ENCODE data around the gene JAG2. TPM values are rescaled to one million over a fixed set of nuclear protein-coding genes. Genes with fewer than 3 reads are reported as not detected.

Gene JAG2
- total RNA-seq, 2 experiments from 2014 or later: 0.66 to 1.3 TPM

DNA sequence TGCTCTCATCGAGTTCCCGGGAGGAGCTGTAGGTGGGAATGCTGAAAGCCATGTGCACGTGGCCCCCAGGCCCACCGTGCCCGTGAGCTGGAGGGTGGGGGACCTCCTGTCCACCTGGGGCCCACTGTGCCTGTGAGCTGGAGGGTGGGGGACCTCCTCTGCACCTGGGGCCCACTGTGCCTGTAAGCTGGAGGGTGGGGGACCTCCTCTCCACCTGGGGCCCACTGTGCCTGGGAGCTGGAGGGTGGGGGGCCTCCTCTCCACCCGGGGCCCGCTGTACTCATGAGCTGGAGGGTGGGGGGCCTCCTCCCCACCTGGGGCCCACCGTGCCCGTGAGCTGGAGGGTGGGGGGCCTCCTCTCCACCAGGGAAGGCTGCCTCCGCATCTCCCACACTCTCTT, 26.5 kb upstream of the JAG2 start:
- peaks cover 50% of the 10 kb centered on the region for H3K27me3 Mint-ChIP-seq
- no peaks in the 10 kb centered on the region for H3K36me3 Mint-ChIP-seq (ENCODE audit: low read depth)
- H3K36me3 ChIP-seq (ENCODE audit: insufficient read depth, low read length): no peaks in the 10 kb centered on the region
- intact Hi-C loops (cut with DNase I, micrococcal nuclease): no loop called here
- DNase-seq: no peak
- H3K4me3 ChIP-seq (ENCODE audit: low read length): no peak overlapping the region
- ChIA-PET CTCF (interaction anchor here (0.7 to 1.3 kb wide), 4 partner anchors 30 to 149 kb away, joined by 3 to 4 read pairs (median 3); no protein-coding TSS in a partner anchor), POLR2A (interaction anchor here (0.7 to 1.1 kb wide), 3 partner anchors 19 to 470 kb away, joined by 3 to 4 read pairs (median 3); partner anchors contain the start of gene CDCA4)
- H3K27ac ChIP-seq (ENCODE audit: low read depth in 1 of 2, low read length in 2 of 2): no peak overlapping the region
- TF ChIP-seq, protein P1, sequence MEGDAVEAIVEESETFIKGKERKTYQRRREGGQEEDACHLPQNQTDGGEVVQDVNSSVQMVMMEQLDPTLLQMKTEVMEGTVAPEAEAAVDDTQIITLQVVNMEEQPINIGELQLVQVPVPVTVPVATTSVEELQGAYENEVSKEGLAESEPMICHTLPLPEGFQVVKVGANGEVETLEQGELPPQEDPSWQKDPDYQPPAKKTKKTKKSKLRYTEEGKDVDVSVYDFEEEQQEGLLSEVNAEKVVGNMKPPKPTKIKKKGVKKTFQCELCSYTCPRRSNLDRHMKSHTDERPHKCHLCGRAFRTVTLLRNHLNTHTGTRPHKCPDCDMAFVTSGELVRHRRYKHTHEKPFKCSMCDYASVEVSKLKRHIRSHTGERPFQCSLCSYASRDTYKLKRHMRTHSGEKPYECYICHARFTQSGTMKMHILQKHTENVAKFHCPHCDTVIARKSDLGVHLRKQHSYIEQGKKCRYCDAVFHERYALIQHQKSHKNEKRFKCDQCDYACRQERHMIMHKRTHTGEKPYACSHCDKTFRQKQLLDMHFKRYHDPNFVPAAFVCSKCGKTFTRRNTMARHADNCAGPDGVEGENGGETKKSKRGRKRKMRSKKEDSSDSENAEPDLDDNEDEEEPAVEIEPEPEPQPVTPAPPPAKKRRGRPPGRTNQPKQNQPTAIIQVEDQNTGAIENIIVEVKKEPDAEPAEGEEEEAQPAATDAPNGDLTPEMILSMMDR (IDR thresholded peaks at IDR 0.05): no peak
- no peaks in the 10 kb centered on the region for H3K9me3 Mint-ChIP-seq
- peaks cover 30% of the 10 kb centered on the region for H3K4me1 Mint-ChIP-seq (ENCODE audit: low read depth)
- no peak overlapping the region for H3K4me3 Mint-ChIP-seq
- H3K27me3 ChIP-seq (ENCODE audit: control insufficient read depth in 1 of 2, insufficient read depth in 2 of 2, low read length in 2 of 2): peaks cover 43 to 60% of the 10 kb centered on the region in 2 experiments
- peaks cover 0 to 20% of the 10 kb centered on the region in 2 experiments for H3K9me3 ChIP-seq (ENCODE audit: control insufficient read depth in 1 of 2, insufficient read depth in 1 of 2, low read length in 2 of 2)
- no peak for ATAC-seq (ENCODE audit: poor library complexity)
- peaks cover 51% of the 10 kb centered on the region for H3K4me1 ChIP-seq (ENCODE audit: insufficient read depth, low read length)
- no peak overlapping the region for H3K27ac Mint-ChIP-seq

DNA sequence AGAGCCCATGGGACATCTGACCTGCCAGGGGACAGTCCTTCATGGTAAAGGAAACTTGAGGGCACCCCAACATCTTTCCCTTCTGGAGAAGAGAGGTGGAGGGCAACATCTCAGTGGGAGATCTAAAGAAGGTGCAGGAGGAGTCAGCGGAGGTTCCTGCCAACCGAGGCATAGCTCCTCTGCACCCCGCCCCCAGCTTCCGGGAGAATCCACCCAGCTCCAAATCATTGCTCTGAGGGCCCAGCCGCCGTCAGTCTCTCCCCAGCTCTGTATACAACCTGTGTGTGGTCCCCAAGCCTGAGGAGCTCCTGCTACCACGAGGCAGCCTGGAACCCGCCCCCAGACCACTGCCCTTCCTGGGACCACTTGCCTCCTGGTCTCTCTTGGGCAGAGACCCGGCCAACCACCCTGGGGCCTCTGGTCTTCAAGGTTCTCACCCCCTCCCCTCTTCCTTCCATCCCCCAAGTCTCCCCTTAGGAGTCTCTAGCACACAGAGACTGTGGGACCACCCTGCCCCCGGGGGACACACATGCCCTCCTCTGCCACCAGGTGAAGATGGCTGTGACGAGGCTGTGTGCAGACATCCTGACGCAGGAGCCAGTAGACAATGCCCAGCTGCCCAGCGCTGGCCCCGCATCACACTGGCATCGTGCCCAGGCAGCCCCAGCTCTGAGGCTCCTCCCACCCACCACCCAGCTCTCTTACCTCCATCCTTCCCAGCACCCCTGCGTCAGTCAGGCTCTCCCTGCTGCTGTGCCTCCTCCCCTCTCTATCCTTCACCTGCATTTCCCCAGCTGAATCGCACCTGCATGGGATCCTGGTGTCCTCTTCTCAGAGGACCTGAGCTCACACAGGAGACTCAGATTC, 25.6 kb upstream of the JAG2 start:
- Histone ChIP-seq H3K9me3 (ENCODE audit: control insufficient read depth in 1 of 2, insufficient read depth in 1 of 2, low read length in 2 of 2) (peaks cover 0 to 20% of the 10 kb centered on the region in 2 experiments), H3K36me3 (ENCODE audit: insufficient read depth, low read length) (no peaks in the 10 kb centered on the region), H3K27ac (ENCODE audit: low read depth in 1 of 2, low read length in 2 of 2) (no peak overlapping the region), H3K27me3 (ENCODE audit: control insufficient read depth in 1 of 2, insufficient read depth in 2 of 2, low read length in 2 of 2) (peaks cover 35 to 55% of the 10 kb centered on the region in 2 experiments), H3K4me1 (ENCODE audit: insufficient read depth, low read length) (peaks cover 51% of the 10 kb centered on the region), H3K4me3 (ENCODE audit: low read length) (no peak overlapping the region)
- Mint-ChIP-seq H3K27me3 (peaks cover 41% of the 10 kb centered on the region), H3K27ac (no peak overlapping the region), H3K4me1 (ENCODE audit: low read depth) (peaks cover 30% of the 10 kb centered on the region), H3K9me3 (no peaks in the 10 kb centered on the region), H3K36me3 (ENCODE audit: low read depth) (no peaks in the 10 kb centered on the region), H3K4me3 (peak overlapping the region; percentile 62)
- ChIA-PET CTCF (interaction anchor here (0.7 to 1.1 kb wide), 3 partner anchors 23 to 104 kb away, joined by 3 read pairs; no protein-coding TSS in a partner anchor), POLR2A (interaction anchor here (0.7 to 1.1 kb wide), 3 partner anchors 12 to 173 kb away, joined by 3 to 5 read pairs (median 4); partner anchors contain the start of gene CDCA4)
- DNase-seq (peak in 10 of 14 experiments; percentile 22 to 62 (median 36)), ATAC-seq (ENCODE audit: poor library complexity) (peak; percentile 65)
- intact Hi-C loops (cut with DNase I, micrococcal nuclease): no loop called here
- TF ChIP-seq, protein P1 (IDR thresholded peaks at IDR 0.05): no peak

DNA sequence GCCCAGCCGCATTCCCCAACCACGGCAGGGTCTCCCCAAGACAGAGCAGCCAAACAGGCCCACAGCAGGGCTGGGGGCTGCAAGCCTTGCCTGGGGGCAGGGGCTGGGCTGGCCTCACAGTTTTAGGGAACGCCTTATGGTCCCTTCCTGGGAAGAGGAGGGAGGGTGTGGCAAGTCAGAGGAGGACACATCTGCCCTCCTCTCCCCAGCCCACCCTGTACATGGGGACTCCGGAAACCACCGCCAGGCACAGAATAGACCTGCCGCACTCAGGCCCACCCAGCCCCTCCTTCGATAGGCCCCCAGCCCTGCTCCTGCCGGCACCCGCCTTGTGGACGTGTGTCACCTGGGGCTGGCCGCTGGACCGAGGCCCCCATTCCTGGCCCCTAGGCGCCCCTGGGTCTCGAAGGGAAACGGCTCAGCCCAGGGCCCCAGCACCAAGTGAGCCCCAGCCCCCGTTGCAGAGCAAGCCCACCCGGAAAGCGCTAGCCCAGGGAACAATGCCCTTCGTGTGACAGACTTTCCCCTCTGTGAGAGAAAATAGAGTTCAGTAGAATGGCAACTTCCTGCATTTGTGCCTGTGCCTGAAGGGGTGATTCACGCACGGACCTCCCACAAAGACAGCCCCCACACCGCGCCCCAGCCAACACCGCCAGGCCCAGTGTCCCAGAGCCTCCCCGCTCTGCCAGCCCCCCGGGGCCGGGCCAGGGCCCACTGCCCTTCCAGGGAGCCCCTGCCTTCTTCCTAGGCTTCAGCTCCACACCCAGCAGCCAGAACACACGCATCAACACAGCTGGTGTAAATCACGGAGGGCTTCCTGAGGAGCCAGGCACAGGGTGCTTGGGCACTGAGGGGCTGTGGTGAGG, 24.5 kb upstream of the JAG2 start:
- intact Hi-C loops (cut with DNase I, micrococcal nuclease): no loop called here
- CTCF ChIA-PET: no interaction called here
- Histone ChIP-seq H3K4me3 (ENCODE audit: low read length) (peak overlapping the region; percentile 3), H3K36me3 (ENCODE audit: insufficient read depth, low read length) (no peaks in the 10 kb centered on the region), H3K4me1 (ENCODE audit: insufficient read depth, low read length) (peaks cover 51% of the 10 kb centered on the region), H3K27ac (ENCODE audit: low read depth in 1 of 2, low read length in 2 of 2) (no peak overlapping the region), H3K27me3 (ENCODE audit: control insufficient read depth in 1 of 2, insufficient read depth in 2 of 2, low read length in 2 of 2) (peaks cover 25 to 45% of the 10 kb centered on the region in 2 experiments), H3K9me3 (ENCODE audit: control insufficient read depth in 1 of 2, insufficient read depth in 1 of 2, low read length in 2 of 2) (peaks cover 0 to 25% of the 10 kb centered on the region in 2 experiments)
- ATAC-seq (ENCODE audit: poor library complexity) (peak; percentile 24), DNase-seq (peak in 4 of 14 experiments; percentile 19 to 50 (median 42))
- Mint-ChIP-seq H3K36me3 (ENCODE audit: low read depth) (no peaks in the 10 kb centered on the region), H3K4me3 (peak overlapping the region; percentile 34), H3K27me3 (peaks cover 37% of the 10 kb centered on the region), H3K27ac (no peak overlapping the region), H3K9me3 (no peaks in the 10 kb centered on the region), H3K4me1 (ENCODE audit: low read depth) (peaks cover 27% of the 10 kb centered on the region)
- POLR2A ChIA-PET: interaction anchor here (0.7 kb wide), 1 partner anchor 11 kb away, joined by 5 read pairs; no protein-coding TSS in a partner anchor
- TF ChIP-seq, protein P1 (IDR thresholded peaks at IDR 0.05): no peak

All from CD4-positive, alpha-beta T cell (primary cell).